Hippocampal formation (tissue), 2 donors: ENCODE measurements around the gene NFKBIA.
"Not testable (repeated sequence)": the region's sequence is repeated elsewhere in the genome, so short reads cannot be mapped to it uniquely, and the experiment has no call there.

Experiments
- DNase-seq, 2 donors: peaks; one replicate each; lab custom pipeline; 2025; lab: John Stamatoyannopoulos, UW

The NFKBIA gene, protein sequence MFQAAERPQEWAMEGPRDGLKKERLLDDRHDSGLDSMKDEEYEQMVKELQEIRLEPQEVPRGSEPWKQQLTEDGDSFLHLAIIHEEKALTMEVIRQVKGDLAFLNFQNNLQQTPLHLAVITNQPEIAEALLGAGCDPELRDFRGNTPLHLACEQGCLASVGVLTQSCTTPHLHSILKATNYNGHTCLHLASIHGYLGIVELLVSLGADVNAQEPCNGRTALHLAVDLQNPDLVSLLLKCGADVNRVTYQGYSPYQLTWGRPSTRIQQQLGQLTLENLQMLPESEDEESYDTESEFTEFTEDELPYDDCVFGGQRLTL

DNA sequence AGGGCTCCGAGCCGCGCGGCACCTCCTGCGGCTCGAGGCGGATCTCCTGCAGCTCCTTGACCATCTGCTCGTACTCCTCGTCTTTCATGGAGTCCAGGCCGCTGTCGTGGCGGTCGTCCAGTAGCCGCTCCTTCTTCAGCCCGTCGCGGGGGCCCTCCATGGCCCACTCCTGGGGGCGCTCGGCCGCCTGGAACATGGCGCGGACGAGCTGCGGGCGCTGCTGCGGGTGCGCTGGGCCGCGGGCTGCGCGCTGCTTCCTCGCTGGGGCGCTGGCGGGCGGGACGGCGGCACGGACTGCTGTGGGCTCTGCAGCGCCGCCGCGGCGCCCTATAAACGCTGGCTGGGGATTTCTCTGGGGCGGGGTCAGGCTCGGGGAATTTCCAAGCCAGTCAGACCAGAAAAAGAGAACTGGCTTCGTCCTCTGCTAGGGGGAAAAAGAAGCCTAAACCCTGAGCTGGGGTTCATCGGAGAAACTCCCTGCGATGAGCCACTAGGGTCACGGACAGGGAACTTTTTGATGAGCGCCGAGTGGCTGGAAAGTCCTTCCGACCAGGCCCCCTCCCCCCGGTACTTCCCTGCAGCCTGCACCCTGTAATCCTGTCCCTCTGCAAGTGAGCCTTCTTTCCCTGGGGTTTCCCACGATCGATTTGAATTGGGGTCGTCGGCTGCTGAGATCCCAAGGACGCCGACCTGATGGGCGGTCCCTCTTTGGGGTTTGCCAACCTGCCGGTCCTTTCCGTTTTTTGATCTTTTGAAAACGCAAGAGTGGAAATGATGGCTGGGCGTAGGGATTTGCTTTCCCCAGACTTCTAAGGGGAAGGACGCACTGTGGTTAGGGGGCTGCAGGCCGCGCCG lies at the start of gene NFKBIA:
NFKBIA (minus strand) TSS at position 301 of the 855 bp plus-strand sequence; CDS start at position 196, 105 bp downstream.
- peak; percentile 88 to 91 for DNase-seq

DNA sequence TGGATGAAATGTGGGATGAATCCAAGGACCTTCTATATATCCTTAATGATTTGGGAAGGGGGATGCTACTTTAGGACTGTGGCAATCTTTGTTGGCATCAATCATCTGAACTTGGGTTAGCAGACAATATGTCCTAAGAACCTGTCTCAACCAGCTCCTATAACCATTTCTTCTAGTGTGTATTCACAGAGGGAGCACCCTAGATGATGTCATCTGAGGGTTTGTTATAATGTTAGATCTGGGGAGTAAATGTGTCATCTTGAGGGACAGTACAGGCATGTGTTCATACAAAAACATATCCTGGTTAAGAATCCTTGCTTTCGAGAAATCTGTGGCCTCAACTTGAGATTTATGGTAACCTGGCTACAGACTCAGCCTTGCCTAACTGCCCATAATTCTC lies 41.9 kb upstream of the NFKBIA start:
- DNase-seq: no peak

DNA sequence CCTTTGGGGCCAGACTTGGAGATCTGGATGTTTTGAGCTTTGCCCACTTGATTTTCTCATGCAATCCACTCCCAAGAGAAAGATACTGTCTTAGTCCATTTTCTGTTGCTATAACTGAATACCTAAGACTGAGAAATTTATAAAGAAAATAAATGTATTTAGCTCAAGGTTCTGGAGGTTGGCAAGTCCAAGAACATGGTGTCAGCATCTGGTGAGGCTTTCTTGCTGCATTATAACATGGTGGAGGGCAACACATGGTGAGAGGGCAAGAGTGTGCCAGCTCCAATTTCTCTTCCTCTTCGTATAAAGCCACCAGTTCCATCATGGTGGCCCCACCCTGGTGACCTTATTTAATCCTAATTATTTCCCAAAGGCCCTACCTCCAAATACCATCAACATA lies 39.6 kb upstream of the NFKBIA start:
- no peak for DNase-seq

DNA sequence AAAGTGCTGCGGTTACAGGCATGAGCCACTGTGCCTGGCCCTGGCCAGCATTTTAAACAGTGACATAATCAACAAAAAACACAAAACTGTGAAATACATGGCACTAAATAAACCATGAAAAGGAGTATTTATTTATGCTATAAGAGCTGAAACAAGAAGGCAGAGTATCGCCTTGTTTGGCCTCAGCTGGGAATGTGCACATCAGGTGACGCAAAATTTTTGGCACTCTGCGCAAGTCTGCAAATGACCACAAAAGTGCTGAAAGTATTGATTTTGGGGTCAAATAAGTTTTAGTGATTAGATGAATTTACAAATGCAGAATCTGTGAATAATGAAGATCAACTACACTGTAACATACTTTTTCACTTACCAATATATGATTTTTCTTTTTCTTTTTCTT lies 36.6 kb upstream of the NFKBIA start:
- DNase-seq: no peak

DNA sequence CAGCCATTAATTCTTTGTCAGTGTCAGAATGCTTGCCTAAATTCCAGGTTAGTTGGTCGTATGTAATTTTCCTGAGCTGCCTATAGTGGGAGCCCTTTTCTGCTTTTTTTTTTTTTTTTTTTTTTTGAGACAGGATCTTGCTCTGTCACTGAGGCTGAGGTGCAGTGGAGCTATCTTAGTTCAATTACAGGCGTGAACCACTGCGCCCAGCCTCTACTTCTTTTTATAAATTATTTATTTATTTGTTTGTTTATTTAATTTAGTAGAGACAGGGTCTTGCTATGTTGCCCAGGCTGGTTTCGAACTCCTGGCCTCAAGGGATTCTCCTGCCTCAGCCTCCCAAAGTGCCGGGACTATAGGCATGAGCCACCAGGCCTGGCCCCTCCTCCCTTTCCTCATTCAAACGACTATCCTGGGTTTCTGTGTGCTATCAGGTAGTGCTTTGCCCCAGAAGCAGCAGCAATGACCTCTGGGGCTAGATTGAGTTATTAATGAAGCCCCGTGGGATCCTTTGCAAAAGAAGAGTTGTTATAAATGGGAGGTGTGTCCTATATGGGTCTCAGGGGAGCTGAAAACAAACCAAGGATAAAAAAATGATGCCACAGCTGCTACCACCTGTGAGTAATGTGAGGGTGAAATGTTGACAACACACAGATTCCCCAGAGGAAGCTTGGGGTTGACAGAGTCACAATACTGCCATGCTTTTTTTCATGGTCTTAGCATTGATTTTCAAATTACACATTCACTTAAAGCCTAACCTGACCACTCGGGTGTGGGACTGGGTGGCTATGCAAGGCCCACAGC lies 34.6 kb upstream of the NFKBIA start:
- no peak for DNase-seq

DNA sequence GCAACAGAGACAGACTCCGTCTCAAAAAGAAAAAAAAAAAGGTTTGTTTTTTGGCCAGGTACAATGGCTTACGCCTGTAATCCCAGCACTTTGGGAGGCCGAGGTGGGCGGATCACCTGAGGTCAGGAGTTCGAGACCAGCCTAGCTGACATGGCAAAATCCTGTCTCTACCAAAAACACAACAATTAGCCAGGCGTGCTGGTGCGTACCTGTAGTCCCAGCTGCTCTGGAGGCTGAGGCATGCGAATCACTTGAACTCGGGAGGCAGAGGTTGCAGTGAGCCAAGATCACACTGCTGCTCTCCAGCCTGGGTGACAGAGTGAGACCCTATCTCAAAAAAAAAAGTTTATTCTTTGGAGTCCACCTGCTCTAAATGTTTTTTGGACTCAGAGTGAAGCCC lies 33.9 kb upstream of the NFKBIA start:
- DNase-seq: not testable (repeated sequence)

DNA sequence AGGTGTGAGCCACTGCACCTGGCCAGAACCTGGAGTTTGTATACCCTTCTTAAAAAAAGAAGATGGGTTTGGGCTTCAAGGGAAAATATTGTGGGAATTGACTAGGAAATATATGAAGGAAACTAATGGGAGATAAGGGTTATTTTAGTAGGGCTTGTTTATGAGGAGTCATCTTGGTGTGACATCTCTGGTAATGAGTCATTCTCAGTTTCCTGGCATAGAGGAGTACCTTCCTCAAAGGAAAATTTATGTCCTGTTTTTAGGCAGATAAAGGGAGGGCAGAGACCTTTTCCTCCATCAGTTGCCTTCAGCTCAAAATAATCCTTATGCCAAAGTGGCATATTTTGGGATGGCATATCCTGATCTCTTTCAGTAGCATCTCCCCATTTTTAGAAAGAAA lies 30.6 kb upstream of the NFKBIA start:
- no peak for DNase-seq

DNA sequence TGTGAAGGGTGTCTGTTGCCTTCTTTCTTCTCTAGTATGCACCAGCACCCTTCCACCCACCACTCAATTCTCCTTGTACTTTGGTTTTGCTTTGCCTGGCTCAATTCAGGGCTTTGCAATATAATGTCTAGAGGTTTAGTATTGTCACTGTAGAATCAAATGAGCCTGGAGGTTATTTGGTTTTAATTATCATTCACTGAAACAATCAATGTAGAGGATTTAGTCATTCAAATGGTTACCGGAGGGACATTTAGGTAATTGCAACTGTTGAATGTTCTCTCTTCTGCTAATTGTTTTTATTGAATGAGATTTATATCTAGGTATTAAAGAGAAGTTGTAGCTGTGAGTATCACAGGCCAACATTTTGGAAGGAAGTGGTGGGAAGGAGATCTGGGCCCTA lies 29.3 kb upstream of the NFKBIA start:
- DNase-seq: no peak

DNA sequence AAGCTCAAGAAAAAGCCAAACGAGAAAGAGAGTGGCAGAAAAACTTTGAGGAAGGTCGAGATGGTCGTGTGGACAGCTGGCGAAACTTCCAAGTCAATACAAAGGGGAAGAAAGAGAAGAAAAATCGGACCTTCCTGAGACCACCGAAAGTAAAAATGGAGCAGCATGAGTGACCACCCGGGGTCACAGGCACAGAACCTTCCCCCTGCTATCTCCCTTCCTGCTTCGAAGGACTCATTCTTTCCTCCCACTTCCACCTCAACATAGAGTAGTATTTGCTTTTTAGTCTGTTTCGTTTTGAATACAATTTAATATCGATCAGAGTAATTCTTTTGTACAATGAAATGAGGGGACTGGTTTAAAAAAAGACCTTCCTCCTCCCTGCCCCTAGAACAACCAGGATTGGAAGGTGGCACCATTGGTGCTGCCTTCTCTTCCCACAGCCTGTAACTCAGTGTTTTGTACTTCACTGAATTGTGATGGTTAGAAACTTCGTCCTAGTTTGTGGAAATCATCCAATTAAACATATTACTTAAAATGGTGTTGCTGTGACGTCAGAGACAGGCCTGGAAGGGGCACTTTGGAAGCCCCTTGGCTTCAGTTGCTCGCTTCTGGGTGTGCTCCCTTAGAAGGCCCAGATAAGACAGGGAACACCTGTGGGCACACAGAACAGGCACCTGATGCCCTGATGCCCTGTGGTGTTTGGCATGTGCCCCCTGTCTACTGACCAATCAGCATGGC lies 26.1 kb upstream of the NFKBIA start:
- no peak for DNase-seq

DNA sequence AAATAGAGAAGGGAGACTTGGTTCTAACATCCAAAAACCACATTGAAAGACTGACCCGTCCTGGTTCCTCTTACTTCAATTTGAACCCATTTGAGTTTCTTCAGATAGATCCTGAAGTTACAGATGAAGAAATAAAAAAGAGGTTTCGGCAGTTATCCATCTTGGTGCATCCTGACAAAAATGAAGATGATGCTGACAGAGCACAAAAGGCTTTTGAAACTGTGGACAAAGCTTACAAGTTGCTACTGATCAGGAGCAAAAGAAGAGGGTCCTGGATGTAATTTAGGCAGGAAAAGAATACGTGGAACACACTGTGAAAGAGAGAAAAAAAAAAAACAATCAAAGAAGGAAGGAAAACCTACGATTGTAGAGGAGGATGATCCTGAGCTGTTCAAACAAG lies 25.4 kb upstream of the NFKBIA start:
- no peak for DNase-seq

DNA sequence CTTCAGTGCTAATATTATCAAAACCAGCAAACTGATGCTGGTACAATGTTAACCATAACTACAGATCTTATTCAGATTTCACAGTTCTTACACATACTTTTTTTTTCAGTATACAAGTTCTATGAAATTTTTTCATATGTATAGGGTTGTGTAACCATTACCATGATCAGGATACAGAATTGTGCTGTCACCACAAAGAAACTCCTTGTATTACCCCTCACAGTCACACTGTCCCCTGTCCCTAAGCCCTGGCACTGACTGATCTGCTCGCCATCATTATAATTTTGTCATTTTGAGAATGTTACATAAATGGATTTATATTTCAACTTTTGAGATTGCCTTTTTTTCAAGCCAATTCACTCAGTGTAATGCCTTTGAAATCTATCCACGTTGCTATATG lies 21.3 kb upstream of the NFKBIA start:
- no peak for DNase-seq

DNA sequence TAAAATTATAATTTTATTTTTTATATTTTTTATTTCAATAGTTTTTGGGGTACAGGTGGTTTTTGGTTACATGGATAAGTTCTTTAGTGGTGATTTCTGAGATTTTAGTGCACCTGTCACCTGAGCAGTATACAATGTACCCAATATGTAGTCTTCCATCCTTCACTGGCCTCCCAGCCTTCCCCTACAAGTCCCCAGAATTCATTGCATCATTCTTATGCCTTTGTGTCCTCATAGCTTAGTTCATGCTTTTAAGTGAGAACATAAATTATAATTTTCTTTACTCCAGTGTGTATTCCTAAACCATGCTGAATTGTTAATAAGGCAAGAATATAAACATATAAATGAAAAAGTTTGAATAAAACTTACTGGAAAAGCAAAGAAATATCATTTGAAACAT lies 19.1 kb upstream of the NFKBIA start:
- DNase-seq: no peak

DNA sequence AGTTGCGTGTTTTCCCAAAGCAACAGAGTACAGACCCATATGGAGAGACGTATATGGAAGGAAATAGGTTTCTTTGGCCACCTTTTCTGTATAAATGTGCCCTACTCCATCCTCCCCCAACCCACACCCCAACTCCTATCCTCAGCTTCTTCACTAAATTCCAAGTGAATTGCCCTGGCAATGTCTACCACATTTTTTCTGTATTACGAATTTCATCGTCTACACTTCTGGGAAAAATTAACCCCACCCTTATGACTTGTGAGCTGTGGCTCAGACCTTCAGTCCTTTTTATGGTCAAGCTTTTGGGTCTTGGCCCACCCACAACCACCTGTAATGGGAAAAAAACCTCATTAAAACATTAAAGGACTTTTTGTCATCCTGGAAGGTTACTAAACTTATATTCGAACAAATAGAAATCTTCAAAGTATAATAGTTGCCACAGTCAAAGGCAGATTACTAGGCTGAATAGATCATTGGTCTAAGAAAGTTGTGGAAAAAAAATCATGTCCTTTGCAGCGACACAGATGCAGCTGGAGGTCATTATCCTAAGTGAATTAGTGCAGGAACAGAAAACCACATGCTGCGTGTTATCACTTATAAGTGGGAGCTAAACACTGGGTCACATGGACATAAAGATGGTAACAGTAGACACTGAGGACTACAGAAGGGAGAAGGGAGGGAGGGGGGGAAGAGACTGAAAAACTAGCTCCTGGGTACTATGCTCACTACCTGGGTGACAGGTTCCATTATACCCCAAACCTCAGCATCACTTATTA lies 15.7 kb upstream of the NFKBIA start:
- DNase-seq: no peak

DNA sequence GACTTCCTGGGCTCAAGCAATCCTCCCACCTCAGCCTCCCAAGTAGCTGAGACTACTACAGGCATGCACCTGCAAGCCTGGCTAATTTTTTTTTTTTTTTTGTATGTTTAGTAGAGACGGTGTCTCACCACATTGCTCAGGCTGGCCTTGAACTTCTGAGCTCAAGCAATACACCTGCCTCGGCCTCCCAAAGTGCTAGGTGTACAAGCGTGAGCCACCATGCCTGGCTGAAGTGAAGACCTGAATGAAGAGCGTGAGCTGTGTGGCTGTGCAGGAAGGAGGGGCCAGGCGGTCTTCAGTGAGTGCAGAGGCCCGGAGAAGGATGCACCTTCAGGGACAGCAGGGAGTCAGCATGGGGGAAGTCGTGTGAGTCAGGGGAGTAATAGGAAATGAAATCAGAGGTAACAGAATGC lies 14.9 kb upstream of the NFKBIA start:
- no peak for DNase-seq

DNA sequence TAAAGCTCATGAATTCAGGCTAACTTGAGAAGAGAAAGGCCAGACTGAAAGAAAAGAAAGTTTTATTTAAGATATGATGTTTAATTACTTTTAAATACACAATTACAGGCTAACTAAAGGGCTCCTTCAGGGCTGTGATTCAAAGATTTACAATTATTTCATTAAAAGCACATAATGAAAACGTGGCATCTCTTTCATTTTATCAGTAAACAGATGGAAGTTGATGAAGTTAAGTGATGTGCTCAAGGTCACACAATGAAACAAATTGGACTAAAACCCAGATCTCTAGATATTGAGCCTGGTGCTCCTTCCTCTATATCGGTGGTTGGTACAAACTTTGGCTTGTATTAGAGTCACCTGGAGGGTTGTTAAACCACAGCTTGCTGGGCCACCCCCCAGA lies 13.5 kb upstream of the NFKBIA start:
- no peak for DNase-seq

DNA sequence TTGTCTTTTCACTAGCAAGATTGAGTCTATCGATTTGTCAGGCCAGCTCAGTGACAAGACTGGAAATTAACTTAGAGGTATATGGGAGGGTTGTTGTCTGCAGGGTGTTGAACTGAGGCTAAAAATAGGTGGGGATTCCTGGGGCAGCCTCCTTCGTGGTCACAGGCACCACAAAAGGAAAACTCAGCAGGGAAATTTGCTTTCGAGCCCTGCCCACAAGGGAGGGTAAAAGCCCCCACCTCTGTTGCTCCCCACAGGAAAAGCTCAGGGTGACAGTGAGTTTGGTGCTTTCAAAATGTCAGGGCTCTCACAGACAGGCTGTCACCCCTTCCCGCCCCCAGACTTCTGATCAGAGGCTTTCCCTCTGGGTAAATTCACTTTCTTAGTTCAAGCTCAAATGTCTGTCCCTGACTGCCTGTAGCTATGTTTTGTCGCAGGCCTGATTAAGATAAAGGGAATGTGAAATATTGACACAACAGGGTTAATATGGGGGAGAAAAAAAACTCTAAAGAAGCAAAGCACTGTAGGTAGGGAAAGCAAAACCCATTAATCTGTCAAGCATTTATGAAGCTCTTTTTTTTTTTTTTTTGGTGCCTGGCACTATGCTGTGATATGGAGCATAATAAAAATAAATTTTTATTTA lies 11.7 kb upstream of the NFKBIA start:
- DNase-seq: no peak

DNA sequence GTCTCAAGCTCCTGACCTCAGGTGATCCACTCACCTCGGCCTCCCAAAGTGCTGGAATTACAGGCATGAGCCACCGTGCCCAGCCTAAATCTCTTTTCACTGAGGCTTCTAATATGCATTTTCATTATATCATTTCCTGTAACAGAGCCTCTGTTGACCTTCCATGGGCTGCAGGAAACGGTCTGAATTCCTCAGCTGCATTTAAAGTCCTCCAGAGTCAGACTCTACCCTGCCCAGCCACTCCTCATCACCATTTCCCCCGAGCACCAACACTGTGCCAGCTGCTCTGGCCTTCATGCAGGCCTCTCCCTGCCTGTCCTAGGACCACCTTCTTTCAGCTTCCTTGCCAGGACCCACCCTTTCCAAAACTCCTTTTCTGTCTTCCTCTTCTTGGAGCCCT lies 9.8 kb upstream of the NFKBIA start:
- DNase-seq: no peak

DNA sequence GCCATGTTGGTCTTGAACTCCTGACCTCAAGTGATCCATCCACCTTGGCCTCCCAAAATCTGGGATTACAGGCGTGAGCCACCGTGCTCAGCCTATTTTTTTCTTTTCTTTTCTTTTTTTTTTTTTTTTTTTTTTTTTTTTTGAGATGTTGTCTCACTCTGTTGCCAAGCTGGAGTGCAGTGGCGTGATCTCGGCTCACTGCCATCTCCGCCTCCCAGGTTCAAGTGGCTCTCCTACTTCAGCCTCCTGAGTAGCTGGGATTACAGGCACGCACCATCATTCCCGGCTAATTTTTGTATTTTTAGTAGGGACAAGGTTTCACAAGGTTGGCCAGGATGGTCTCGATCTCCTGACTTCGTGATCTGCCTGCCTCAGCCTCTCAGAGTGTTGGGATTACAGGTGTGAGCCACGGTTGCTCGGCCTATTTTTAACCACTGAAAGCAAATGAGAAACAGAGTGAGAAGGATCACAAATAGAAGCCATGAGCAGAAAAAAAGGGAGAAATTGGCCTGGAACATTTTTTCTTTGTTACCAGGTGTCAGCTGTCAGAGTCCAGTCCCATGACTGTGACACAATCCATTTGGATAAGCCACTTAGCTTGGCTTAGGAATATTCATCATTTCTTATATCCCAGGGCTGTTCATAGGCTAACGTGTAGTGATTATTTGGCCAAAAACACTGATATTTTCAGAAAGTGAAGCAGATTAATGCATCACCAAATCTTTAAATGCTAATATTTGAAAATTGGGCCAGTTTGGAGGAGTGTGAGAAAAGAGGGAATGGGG lies 7.9 kb upstream of the NFKBIA start:
- no peak for DNase-seq

DNA sequence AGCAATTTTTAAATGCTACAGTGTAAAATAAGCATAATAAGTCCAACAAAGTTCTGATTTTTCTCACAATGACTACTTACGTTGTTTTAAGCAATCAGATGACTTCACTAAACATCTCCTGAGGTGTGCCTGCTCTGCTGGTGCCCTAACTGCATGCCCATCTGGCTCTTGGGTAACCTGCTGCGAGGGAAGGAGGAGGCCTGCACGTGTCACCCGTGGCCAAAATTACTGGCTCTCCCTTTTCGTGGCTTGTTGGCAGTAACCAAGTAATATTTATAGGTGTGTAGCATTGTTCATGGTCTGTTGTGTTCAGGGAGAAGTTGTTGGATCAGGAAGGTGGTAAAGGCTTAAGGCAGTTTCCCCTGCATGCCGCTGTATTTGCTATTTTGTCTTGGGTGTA lies 6.3 kb upstream of the NFKBIA start:
- no peak for DNase-seq

DNA sequence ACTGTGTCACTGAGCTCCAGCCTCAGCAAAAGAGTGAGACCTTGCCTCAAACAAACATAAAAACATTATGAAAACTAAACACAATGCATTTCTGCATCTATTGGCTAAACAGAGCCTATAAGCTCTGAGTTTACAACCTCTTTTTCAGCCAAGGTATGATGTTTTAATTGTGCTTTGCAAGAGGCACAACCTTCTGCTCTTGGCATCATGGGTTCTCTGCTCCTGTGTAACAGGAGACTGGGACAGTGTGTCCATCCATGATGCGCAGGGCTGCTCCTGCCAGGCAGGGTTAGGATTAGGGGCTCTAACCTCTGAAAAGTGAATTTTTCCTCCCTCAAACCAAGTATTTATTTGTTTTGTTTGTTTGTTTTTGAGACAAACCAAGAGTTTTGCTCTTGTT lies 5.0 kb upstream of the NFKBIA start:
- DNase-seq: no peak
